Heart left ventricle (tissue), 16 donors: Measurements from ENCODE around the gene DYNC2LI1. TPM values are rescaled to one million over a fixed set of nuclear protein-coding genes. Genes with fewer than 3 reads are reported as not detected.

ENCODE experiments used
- ATAC-seq, 4 donors: fragments of 200-7000 bp; cut with Tn5 transposase; one replicate each; pipeline ENCODE4 v1.9.1; 2020 to 2022; ENCODE audit warnings: moderate library complexity in 4 of 4, mild to moderate bottlenecking in 3 of 4, moderate number of reproducible peaks in 1 of 4
- DNase-seq, 5 donors: peaks; one replicate each; pipeline ENCODE4 v3.0.0-alpha.2; 2020
- H3K27ac ChIP-seq, 12 donors: fragments of 200-600 bp; sonication (generic) in 4 of 12; one replicate each; pipeline versions ENCODE4 v1.5.0 to v1.8.0; 2016 to 2022; ENCODE audit warnings: mild to moderate bottlenecking in 2 of 12
- H3K27me3 ChIP-seq, 9 donors: fragments of 200-600 bp; sonication (generic) in 2 of 9; one replicate each; pipeline versions ENCODE4 v1.5.1 to v1.8.0; 2016 to 2022; ENCODE audit warnings: mild to moderate bottlenecking in 3 of 9
- H3K36me3 ChIP-seq, 9 donors: fragments of 200-600 bp; sonication (generic) in 2 of 9; one replicate each; pipeline versions ENCODE4 v1.5.0 to v1.8.0; 2018 to 2022; ENCODE audit warnings: mild to moderate bottlenecking in 2 of 9
- H3K4me1 ChIP-seq, 12 donors: fragments of 200-600 bp; sonication (generic) in 4 of 12; one replicate each; pipeline versions ENCODE4 v1.5.0 to v1.8.0; 2016 to 2022; ENCODE audit warnings: mild to moderate bottlenecking in 3 of 12
- H3K4me3 ChIP-seq, 12 donors: fragments of 200-600 bp; sonication (generic) in 4 of 12; one replicate each; pipeline versions ENCODE4 v1.5.0 to v1.8.0; 2017 to 2022; ENCODE audit warnings: mild to moderate bottlenecking in 9 of 12, moderate library complexity in 4 of 12
- H3K9me3 ChIP-seq, 12 donors: fragments of 200-600 bp; sonication (generic) in 4 of 12; one replicate each; pipeline versions ENCODE4 v1.5.0 to v1.8.0; 2016 to 2022; ENCODE audit warnings: mild to moderate bottlenecking in 1 of 12
- POLR2A ChIP-seq, 2 donors: fragments of 450-650 bp; IDR thresholded peaks; one replicate each; pipeline ENCODE4 v1.6.1; 2017; ENCODE audit warnings: antibody characterized with exemption in 2 of 2, mild to moderate bottlenecking in 2 of 2, moderate library complexity in 2 of 2
- WGBS, 4 donors: extraction: QIAGEN DNeasy Blood & Tissue Kit in 2 of 4; methylation state at CpG; one replicate each; pipeline versions ENCODE4 v1.1.5 to v1.1.7; 2013 to 2018; 5-methylcytosine and 5-hydroxymethylcytosine counted together
- intact Hi-C, 10 donors: fragments of 100-400 bp; cut with DNase I; formaldehyde crosslinking; loops; one replicate each; pipeline versions ENCODE4 v1.11.1 to v1.14.2; 2022
- polyA plus RNA-seq, 2 donors: library from polyadenylated mRNA; stranded (reverse); fragments of 200-250 nt; gene quantifications; one replicate each; pipeline ENCODE4 v1.2.3, GENCODE V29; 2013
- total RNA-seq, 9 donors: library from RNA; depleted of rRNA in 2 of 9; stranded (reverse); fragments of >200 nt in 2 of 9; fragmentation: NEBNext Ultra II Directional in 3 of 9; extraction: Animal tissue kit (Norgen Biotek cat#: 25700) in 3 of 9; gene quantifications; one replicate each; pipeline versions ENCODE4 v1.1.0 to v1.2.4, GENCODE V29; 2016 to 2023
- TF ChIP-seq, protein P1 (sequence below), 12 donors: fragments of 200-600 bp; sonication (generic) in 4 of 12; IDR thresholded peaks; one replicate each; pipeline versions ENCODE4 v1.5.0 to v1.8.0; 2018 to 2022; ENCODE audit warnings: antibody characterized with exemption in 12 of 12, mild to moderate bottlenecking in 5 of 12
- donor health status: ischemic (EF 13 %, LVEDD 7.1; RV severe dilation, severe dysfunction).
- donor health status: healthy with polysubstance abuse.
- donor health status: DM: no; HTN: yes; CAD: no.
- donor health status: DM: no; HTN: no; CAD: no.
- donor health status: ischemic (EF 25% LVEDD 6.9; RV normal size, moderate dysfunction).
- donor health status: ischemic (EF 25% LVEDD 5.7; RV mildly dilated, moderate dysfunction).
- donor health status: healthy.
- donor health status: DM: yes; HTN: yes; CAD: no.
- donor health status: ischemic (EF 35%, LVEDD 5.7; RV mildly dilated, moderate dysfunction).
- donor health status: nonischemic (EF 11% LVEDD 7.7; RV severe dilation, severe dysfunction).
- donor health status: DM: yes; HTN: yes; CAD: no.
- donor health status: PGD.
- donor health status: ischemic (EF 29% LVEDD 5.4; RV normal size, mild dysfunction).
- donor health status: nonischemic (EF 23%, LVEDD 6.1; RV moderate dilation, normal function).

Gene DYNC2LI1
- total and polyA plus RNA-seq, 11 donors, result 4.8 to 17.8 (median 9.6) TPM

- H3K4me1 ChIP-seq, result peaks cover 0 to 7% (median 0%) of the 10 kb centered on the region in 12 donors
- ATAC-seq (no peak), DNase-seq (no peak)
- H3K4me3 ChIP-seq, result no peak overlapping the region
- WGBS, 4 donors, result 93 to 96% (median 95%) methylated on average over 9 of the region's 9 CpGs
- H3K27me3 ChIP-seq, result no peaks in the 10 kb centered on the region
- TF ChIP-seq POLR2A (IDR thresholded peaks at IDR 0.05), result no peak
- TF ChIP-seq, protein P1, sequence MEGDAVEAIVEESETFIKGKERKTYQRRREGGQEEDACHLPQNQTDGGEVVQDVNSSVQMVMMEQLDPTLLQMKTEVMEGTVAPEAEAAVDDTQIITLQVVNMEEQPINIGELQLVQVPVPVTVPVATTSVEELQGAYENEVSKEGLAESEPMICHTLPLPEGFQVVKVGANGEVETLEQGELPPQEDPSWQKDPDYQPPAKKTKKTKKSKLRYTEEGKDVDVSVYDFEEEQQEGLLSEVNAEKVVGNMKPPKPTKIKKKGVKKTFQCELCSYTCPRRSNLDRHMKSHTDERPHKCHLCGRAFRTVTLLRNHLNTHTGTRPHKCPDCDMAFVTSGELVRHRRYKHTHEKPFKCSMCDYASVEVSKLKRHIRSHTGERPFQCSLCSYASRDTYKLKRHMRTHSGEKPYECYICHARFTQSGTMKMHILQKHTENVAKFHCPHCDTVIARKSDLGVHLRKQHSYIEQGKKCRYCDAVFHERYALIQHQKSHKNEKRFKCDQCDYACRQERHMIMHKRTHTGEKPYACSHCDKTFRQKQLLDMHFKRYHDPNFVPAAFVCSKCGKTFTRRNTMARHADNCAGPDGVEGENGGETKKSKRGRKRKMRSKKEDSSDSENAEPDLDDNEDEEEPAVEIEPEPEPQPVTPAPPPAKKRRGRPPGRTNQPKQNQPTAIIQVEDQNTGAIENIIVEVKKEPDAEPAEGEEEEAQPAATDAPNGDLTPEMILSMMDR (IDR thresholded peaks at IDR 0.05), result no peak
- H3K36me3 ChIP-seq, result peaks cover 0 to 78% (median 22%) of the 10 kb centered on the region in 9 donors
- H3K27ac ChIP-seq, result no peak overlapping the region
- intact Hi-C loops, result no loop called here
- no peaks in the 10 kb centered on the region for H3K9me3 ChIP-seq
Observed at GRCh38 chr2:43794956-43795355, 21.1 kb downstream of the DYNC2LI1 start.

GRCh38 chr2:43796206-43796605 lies 22.4 kb downstream of the DYNC2LI1 start:
- DNase-seq (no peak), ATAC-seq (no peak)
- intact Hi-C loops, result no loop called here
- H3K9me3 ChIP-seq, result no peaks in the 10 kb centered on the region
- peaks cover 0 to 1% (median 0%) of the 10 kb centered on the region in 12 donors for H3K4me1 ChIP-seq
- WGBS, 4 donors, result 43 to 65% (median 59%) methylated on average over 1 of the region's 1 CpG
- H3K4me3 ChIP-seq, result no peak overlapping the region
- TF ChIP-seq, protein P1 (IDR thresholded peaks at IDR 0.05), result no peak
- TF ChIP-seq POLR2A (IDR thresholded peaks at IDR 0.05), result no peak
- H3K27me3 ChIP-seq, result no peaks in the 10 kb centered on the region
- H3K27ac ChIP-seq, result no peak overlapping the region
- peaks cover 0 to 68% (median 17%) of the 10 kb centered on the region in 9 donors for H3K36me3 ChIP-seq

DNA sequence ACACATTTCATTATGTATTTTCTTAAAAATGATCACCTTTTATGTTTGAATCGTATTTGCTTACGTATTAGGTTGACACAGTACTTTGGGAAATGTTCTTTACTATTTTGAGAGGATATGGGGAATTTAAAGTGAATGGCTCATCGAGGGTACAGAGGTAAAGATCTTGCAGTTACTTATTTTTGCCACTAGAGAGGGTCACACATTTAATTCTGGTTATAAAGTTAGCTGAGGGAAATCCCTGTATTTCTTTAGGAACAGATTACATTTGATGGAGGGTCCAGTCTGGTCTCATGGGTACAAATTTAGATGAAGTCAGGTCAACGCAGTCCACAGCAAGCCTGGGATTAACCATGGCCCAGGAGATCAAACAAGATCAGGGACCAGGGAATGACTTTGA lies 24.5 kb downstream of the DYNC2LI1 start:
- no peak overlapping the region for H3K4me3 ChIP-seq
- intact Hi-C loops, result no loop called here
- no peak overlapping the region for H3K27ac ChIP-seq
- no peak for TF ChIP-seq POLR2A (IDR thresholded peaks at IDR 0.05)
- TF ChIP-seq, protein P1 (IDR thresholded peaks at IDR 0.05), result peak in 2 of 12 donors; percentile 11 to 24
- DNase-seq, result no peak
- ATAC-seq, result no peak
- WGBS, 4 donors, result 73 to 87% (median 74%) methylated on average over 4 of the region's 4 CpGs
- no peaks in the 10 kb centered on the region for H3K27me3 ChIP-seq
- H3K36me3 ChIP-seq, result peaks cover 0 to 60% (median 7%) of the 10 kb centered on the region in 9 donors
- H3K4me1 ChIP-seq, result no peaks in the 10 kb centered on the region
- no peaks in the 10 kb centered on the region for H3K9me3 ChIP-seq

DNA sequence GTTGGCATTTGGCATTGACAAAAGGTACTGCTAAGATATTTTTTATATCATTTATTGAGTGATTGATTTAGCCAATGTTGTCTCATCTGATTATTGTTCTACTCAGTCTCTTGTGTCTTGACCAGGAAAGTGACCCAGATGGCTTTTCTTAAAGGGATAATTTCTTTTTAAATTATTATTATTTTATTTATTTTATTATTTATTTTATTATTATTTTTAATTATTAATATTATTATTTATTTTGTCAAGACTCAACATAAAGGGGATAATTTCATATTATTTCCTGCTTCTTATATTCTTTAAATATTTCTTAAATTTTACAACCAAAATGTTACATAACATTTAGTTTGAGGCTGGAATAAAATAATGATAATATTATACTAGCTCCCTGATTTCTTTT lies 27.1 kb downstream of the DYNC2LI1 start:
- no peak for ATAC-seq
- H3K36me3 ChIP-seq, result peaks cover 0 to 60% (median 12%) of the 10 kb centered on the region in 9 donors
- no peak for TF ChIP-seq POLR2A (IDR thresholded peaks at IDR 0.05)
- TF ChIP-seq, protein P1 (IDR thresholded peaks at IDR 0.05), result no peak

More for the DNA sequence above, 27.1 kb downstream of the DYNC2LI1 start:
- Histone ChIP-seq H3K27ac (no peak overlapping the region), H3K9me3 (no peaks in the 10 kb centered on the region), H3K4me1 (no peaks in the 10 kb centered on the region), H3K4me3 (no peak overlapping the region), H3K27me3 (no peaks in the 10 kb centered on the region)
- intact Hi-C loops, result no loop called here
- DNase-seq, result no peak
